ENCODE results near the gene CD79B.

DNA sequence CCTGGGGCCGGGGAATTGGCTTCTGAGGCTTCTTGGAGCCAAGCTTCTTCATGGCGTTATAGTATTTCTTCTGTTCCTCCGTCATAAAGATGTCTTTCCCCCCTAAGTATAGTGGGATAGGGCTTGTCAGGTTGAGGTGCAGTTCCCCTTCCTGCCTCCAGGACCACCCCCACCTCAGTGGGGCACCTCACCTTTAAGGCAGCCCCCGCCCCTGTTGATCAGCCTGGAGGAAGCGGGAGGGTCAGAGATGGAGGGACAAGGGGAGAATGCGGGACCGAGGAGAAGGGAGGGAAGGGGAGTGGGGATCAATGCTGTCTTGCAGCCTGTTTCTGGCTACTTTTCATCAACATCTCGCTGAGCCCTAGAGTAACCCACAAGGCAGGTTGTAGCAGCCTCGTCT lies 11.6 kb upstream of the CD79B start:
- no peak for TF ChIP-seq ZBTB26 (CRISPR knock-in tag; IDR thresholded peaks at IDR 0.05)
- TF ChIP-seq IRF1 (CRISPR knock-in tag; IDR thresholded peaks at IDR 0.05; ENCODE audit: borderline replicate concordance) = no peak
- TF ChIP-seq ZNF282 (CRISPR knock-in tag; IDR thresholded peaks at IDR 0.05) = no peak
- TF ChIP-seq ZNF311 (CRISPR knock-in tag; IDR thresholded peaks at IDR 0.05) = no peak
- TF ChIP-seq EP300 (IDR thresholded peaks at IDR 0.05; ENCODE audit: low read length) = no peak
- no peak for TF ChIP-seq ZNF589 (CRISPR knock-in tag; IDR thresholded peaks at IDR 0.05; ENCODE audit: low read depth)
- TF ChIP-seq, protein P1, sequence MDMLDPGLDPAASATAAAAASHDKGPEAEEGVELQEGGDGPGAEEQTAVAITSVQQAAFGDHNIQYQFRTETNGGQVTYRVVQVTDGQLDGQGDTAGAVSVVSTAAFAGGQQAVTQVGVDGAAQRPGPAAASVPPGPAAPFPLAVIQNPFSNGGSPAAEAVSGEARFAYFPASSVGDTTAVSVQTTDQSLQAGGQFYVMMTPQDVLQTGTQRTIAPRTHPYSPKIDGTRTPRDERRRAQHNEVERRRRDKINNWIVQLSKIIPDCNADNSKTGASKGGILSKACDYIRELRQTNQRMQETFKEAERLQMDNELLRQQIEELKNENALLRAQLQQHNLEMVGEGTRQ (CRISPR knock-in tag; IDR thresholded peaks at IDR 0.05) = no peak
- no peak for TF ChIP-seq ZNF263 (CRISPR knock-in tag; IDR thresholded peaks at IDR 0.05; ENCODE audit: borderline replicate concordance)
